Neural crest cell (in vitro differentiated cells): Measurements from ENCODE around the gene CLIC5. TPM values are rescaled to one million over a fixed set of nuclear protein-coding genes. Genes with fewer than 3 reads are reported as not detected.
A peak's percentile ranks its signal among the peaks of the same experiment; 100 is the strongest.

ENCODE experiments used
- DNase-seq: peaks from one replicate; pipeline ENCODE4 v3.0.0; 2021; ENCODE audit warnings: low read depth, mixed read lengths, low spot score
- H3K27ac Mint-ChIP-seq: one replicate; pipeline ENCODE4 v1.8.0; 2021; ENCODE audit warnings: mild to moderate bottlenecking, mixed read lengths; ENCODE audit not compliant: unreplicated experiment
- H3K27me3 Mint-ChIP-seq: 2 replicates; pipeline ENCODE4 v1.8.0; 2021; ENCODE audit warnings: low read depth, mild to moderate bottlenecking, mixed read lengths
- H3K36me3 Mint-ChIP-seq: 2 replicates; pipeline ENCODE4 v1.8.0; 2021; ENCODE audit warnings: low read depth, mild to moderate bottlenecking, mixed read lengths
- H3K4me1 Mint-ChIP-seq: 2 replicates; pipeline ENCODE4 v1.8.0; 2021; ENCODE audit warnings: mixed read lengths
- H3K4me3 Mint-ChIP-seq: one replicate; pipeline ENCODE4 v1.8.0; 2021; ENCODE audit warnings: mild to moderate bottlenecking, mixed read lengths
- H3K9me3 Mint-ChIP-seq: 2 replicates; pipeline ENCODE4 v1.8.0; 2021; ENCODE audit warnings: mixed read lengths
- total RNA-seq: library from RNA; stranded (reverse); gene quantifications from 2 replicates; pipeline ENCODE4 v1.2.1, GENCODE V29; 2021
- TF ChIP-seq, protein P1 (sequence below): fragments of 200-600 bp; sonication (generic); conservative IDR thresholded peaks from 2 replicates; pipeline ENCODE4 v1.5.0; 2021; ENCODE audit warnings: antibody characterized with exemption, mild to moderate bottlenecking

The CLIC5 gene
- total RNA-seq, 1 donor from 2014 or later: not detected

DNA sequence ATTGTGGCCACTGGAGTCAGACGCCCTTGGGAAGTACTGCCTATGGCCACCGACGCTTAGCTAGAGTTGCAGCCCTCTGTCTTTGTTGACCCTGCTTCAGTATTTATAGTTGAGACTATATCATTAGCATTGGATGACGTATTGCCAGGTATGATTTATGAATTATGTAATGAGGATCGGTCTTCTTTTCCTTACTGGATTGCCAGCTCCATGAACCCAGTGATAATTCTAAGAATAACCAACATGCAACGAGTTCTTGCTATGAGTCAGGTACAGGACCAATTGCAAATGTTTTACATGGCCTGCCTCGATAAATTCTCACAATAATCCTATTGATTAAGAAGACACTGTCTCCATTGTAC is 63.5 kb downstream of the CLIC5 start:
- Mint-ChIP-seq H3K9me3 (no peaks in the 10 kb centered on the region), H3K4me1 (peaks cover 9% of the 10 kb centered on the region), H3K27me3 (no peaks in the 10 kb centered on the region), H3K4me3 (no peak overlapping the region), H3K27ac (no peak overlapping the region), H3K36me3 (no peaks in the 10 kb centered on the region)
- no peak for DNase-seq
- TF ChIP-seq, protein P1, sequence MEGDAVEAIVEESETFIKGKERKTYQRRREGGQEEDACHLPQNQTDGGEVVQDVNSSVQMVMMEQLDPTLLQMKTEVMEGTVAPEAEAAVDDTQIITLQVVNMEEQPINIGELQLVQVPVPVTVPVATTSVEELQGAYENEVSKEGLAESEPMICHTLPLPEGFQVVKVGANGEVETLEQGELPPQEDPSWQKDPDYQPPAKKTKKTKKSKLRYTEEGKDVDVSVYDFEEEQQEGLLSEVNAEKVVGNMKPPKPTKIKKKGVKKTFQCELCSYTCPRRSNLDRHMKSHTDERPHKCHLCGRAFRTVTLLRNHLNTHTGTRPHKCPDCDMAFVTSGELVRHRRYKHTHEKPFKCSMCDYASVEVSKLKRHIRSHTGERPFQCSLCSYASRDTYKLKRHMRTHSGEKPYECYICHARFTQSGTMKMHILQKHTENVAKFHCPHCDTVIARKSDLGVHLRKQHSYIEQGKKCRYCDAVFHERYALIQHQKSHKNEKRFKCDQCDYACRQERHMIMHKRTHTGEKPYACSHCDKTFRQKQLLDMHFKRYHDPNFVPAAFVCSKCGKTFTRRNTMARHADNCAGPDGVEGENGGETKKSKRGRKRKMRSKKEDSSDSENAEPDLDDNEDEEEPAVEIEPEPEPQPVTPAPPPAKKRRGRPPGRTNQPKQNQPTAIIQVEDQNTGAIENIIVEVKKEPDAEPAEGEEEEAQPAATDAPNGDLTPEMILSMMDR: no peak

- DNase-seq: no peak
- Mint-ChIP-seq H3K9me3 (no peaks in the 10 kb centered on the region), H3K4me3 (no peak overlapping the region), H3K36me3 (no peaks in the 10 kb centered on the region), H3K27me3 (no peaks in the 10 kb centered on the region), H3K27ac (peak overlapping the region; percentile 13), H3K4me1 (peaks cover 9% of the 10 kb centered on the region)
- TF ChIP-seq, protein P1: no peak
These were observed 64.1 kb downstream of the CLIC5 start for GRCh38 chr6:45951321-45952167.

GRCh38 chr6:45949256-45949655 is 66.4 kb downstream of the CLIC5 start:
- no peak for DNase-seq
- Mint-ChIP-seq H3K4me3 (no peak overlapping the region), H3K27me3 (no peaks in the 10 kb centered on the region), H3K27ac (no peak overlapping the region), H3K9me3 (no peaks in the 10 kb centered on the region), H3K4me1 (peaks cover 9% of the 10 kb centered on the region), H3K36me3 (no peaks in the 10 kb centered on the region)
- TF ChIP-seq, protein P1: no peak

GRCh38 chr6:45947807-45948206 is 67.9 kb downstream of the CLIC5 start:
- TF ChIP-seq, protein P1: no peak
- Mint-ChIP-seq H3K27me3 (no peaks in the 10 kb centered on the region), H3K36me3 (no peaks in the 10 kb centered on the region), H3K4me3 (no peak overlapping the region), H3K4me1 (peaks cover 14% of the 10 kb centered on the region), H3K9me3 (no peaks in the 10 kb centered on the region), H3K27ac (no peak overlapping the region)
- DNase-seq: no peak

GRCh38 chr6:45946887-45947286 is 68.8 kb downstream of the CLIC5 start:
- DNase-seq: no peak
- Mint-ChIP-seq H3K4me1 (peaks cover 14% of the 10 kb centered on the region), H3K9me3 (no peaks in the 10 kb centered on the region), H3K36me3 (no peaks in the 10 kb centered on the region), H3K27ac (no peak overlapping the region), H3K27me3 (no peaks in the 10 kb centered on the region), H3K4me3 (no peak overlapping the region)
- TF ChIP-seq, protein P1: no peak
